ENCODE measurements around the gene EGFL8.

DNA sequence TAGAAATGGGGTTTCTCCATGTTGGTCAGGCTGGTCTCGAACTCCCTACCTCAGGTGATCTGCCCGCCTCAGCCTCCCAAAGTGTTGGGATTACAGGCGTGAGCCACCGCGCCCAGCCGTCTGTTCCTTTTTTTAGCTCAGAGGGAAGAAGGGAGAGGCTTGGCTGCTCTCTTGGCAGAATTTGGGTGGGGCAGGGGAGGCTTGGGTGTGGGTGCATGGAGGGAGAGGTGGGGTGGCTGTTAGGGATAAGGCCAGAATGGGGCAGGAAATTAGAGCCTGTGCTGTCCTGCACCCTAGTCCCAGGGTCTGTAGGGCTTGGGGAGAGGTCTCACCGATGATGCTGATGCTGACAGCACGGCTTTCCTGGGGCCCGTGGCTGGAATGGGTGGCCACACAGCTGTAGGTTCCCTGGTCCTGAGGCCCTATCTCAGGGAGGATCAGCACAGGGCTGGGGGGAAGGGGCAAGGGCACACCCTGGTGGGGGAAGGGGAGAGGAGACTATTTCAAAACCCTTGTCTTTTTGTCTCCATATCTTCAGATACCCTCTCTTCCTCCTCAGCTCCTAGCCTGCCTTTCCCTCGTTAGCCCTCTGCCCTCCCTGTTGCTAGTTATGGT lies 17.6 kb downstream of the EGFL8 start:
- TF ChIP-seq, protein P1, sequence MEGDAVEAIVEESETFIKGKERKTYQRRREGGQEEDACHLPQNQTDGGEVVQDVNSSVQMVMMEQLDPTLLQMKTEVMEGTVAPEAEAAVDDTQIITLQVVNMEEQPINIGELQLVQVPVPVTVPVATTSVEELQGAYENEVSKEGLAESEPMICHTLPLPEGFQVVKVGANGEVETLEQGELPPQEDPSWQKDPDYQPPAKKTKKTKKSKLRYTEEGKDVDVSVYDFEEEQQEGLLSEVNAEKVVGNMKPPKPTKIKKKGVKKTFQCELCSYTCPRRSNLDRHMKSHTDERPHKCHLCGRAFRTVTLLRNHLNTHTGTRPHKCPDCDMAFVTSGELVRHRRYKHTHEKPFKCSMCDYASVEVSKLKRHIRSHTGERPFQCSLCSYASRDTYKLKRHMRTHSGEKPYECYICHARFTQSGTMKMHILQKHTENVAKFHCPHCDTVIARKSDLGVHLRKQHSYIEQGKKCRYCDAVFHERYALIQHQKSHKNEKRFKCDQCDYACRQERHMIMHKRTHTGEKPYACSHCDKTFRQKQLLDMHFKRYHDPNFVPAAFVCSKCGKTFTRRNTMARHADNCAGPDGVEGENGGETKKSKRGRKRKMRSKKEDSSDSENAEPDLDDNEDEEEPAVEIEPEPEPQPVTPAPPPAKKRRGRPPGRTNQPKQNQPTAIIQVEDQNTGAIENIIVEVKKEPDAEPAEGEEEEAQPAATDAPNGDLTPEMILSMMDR (IDR thresholded peaks at IDR 0.05): no peak
- TF ChIP-seq POLR2A (IDR thresholded peaks at IDR 0.05): no peak
